Thyroid gland (tissue), 4 donors: ENCODE measurements around the gene BMPR1B.

Experiments
- CTCF ChIP-seq, 6 experiments: fragments of 200-600 bp in 3 of 6; fragments of 450-650 bp in 3 of 6; sonication (generic) in 3 of 6; IDR thresholded peaks; one replicate each; pipeline ENCODE4 v1.5.1; 2016 to 2019; ENCODE audit warnings: antibody characterized with exemption in 6 of 6, mild to moderate bottlenecking in 2 of 6, inconsistent platforms in 1 of 6, moderate library complexity in 1 of 6
- POLR2A ChIP-seq, 2 donors: fragments of 450-650 bp; IDR thresholded peaks; one replicate each; pipeline ENCODE4 v1.6.1; 2017; ENCODE audit warnings: antibody characterized with exemption in 2 of 2, mild to moderate bottlenecking in 2 of 2, moderate library complexity in 1 of 2

GRCh38 chr4:94889523-94889922 is 131.8 kb downstream of the BMPR1B start:
- TF ChIP-seq POLR2A (IDR thresholded peaks at IDR 0.05) (no peak), CTCF (IDR thresholded peaks at IDR 0.05) (no peak)
